ENCODE measurements around the gene PUM2.
"Not testable (repeated sequence)": the region's sequence is repeated elsewhere in the genome, so short reads cannot be mapped to it uniquely, and the experiment has no call there.

PUM2 gene

DNA sequence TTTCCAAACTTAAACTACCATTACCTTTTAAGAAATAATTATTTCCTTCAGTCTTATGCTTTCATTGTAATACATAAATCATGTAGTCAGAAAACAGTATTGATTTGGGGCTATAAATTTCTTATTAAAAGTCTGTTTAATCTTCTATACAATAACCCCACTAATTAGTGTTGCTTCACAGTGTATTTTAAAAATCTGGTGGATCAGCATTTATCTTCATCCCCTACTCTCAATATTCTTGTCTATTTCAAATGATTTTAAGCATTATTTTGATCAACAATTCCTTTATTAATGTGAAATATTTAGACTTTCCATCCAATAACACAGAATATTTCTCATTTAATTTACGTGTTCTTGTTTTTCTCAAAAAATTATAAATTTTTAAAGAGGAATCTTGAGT, 93.2 kb downstream of the PUM2 start:
- TF ChIP-seq SUZ12 (IDR thresholded peaks at IDR 0.05; ENCODE audit: extremely low read depth, insufficient read depth, insufficient read length) (no peak), ZNF274 (IDR thresholded peaks at IDR 0.05; ENCODE audit: low read depth, low read length) (no peak), YY1 (IDR thresholded peaks at IDR 0.05; ENCODE audit: insufficient read depth, insufficient read length) (no peak)
- Histone ChIP-seq H3K27me3 (ENCODE audit: insufficient read depth, insufficient read length) (no peaks in the 10 kb centered on the region), H3K9me3 (ENCODE audit: insufficient read depth, low read length) (no peaks in the 10 kb centered on the region), H3K4me3 (ENCODE audit: insufficient read length, low read depth) (no peak overlapping the region), H3K9ac (ENCODE audit: insufficient read length, low read depth) (no peak overlapping the region), H3K36me3 (ENCODE audit: insufficient read depth, insufficient read length, low read length) (peaks cover 67% of the 10 kb centered on the region), H3K4me1 (ENCODE audit: insufficient read depth, insufficient read length) (no peaks in the 10 kb centered on the region)
- DNase-seq (ENCODE audit: low read depth, low spot score) = no peak

DNA sequence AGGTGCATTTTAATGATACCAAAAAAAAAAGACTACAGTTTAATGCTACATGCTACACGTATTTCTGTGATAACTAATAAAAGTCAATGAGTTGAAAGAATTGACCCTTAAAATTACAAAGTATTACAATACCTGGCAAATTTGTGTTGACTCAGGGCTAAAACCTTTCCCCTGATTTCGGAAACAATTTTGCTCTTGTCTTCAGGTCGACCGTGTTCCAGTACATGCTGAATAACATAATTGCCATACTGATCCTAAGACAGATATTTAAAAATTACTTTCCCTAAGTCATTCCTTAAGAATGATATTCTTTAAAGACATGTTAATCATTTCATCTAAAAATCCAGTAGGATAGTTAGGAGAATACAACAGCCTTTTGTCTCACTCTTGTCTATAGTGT, 95.9 kb downstream of the PUM2 start:
- peaks cover 74% of the 10 kb centered on the region for H3K36me3 ChIP-seq (ENCODE audit: insufficient read depth, insufficient read length, low read length)
- H3K9me3 ChIP-seq (ENCODE audit: insufficient read depth, low read length) = no peaks in the 10 kb centered on the region
- H3K9ac ChIP-seq (ENCODE audit: insufficient read length, low read depth) = no peak overlapping the region
- no peak for DNase-seq (ENCODE audit: low read depth, low spot score)
- no peak for TF ChIP-seq ZNF274 (IDR thresholded peaks at IDR 0.05; ENCODE audit: low read depth, low read length)
- TF ChIP-seq SUZ12 (IDR thresholded peaks at IDR 0.05; ENCODE audit: extremely low read depth, insufficient read depth, insufficient read length) = no peak
- TF ChIP-seq YY1 (IDR thresholded peaks at IDR 0.05; ENCODE audit: insufficient read depth, insufficient read length) = no peak
- H3K4me3 ChIP-seq (ENCODE audit: insufficient read length, low read depth) = no peak overlapping the region
- no peaks in the 10 kb centered on the region for H3K27me3 ChIP-seq (ENCODE audit: insufficient read depth, insufficient read length)
- H3K4me1 ChIP-seq (ENCODE audit: insufficient read depth, insufficient read length) = no peaks in the 10 kb centered on the region

DNA sequence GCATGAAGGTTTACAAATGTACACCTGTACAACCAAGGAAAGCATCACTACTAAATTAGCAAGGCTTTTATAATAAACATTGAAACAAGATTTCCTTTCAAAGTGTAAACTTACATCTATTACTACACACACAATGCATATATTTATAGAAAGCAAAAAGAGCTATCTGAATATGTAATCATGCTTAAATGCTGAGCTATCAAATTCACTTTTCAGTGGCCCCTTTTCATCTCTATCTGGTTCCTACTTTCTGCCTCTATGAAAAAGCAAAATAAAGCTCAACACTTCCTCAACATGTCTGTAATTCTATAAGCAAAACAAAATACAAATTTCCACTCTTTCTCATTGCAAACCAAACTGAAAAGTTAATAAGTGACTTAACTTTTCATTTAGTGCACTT, 100.2 kb downstream of the PUM2 start:
- TF ChIP-seq YY1 (IDR thresholded peaks at IDR 0.05; ENCODE audit: insufficient read depth, insufficient read length) (no peak), ZNF274 (IDR thresholded peaks at IDR 0.05; ENCODE audit: low read depth, low read length) (no peak)
- Histone ChIP-seq H3K9ac (ENCODE audit: insufficient read length, low read depth) (no peak overlapping the region), H3K27me3 (ENCODE audit: insufficient read depth, insufficient read length) (no peaks in the 10 kb centered on the region), H3K36me3 (ENCODE audit: insufficient read depth, insufficient read length, low read length) (peaks cover 78% of the 10 kb centered on the region), H3K9me3 (ENCODE audit: insufficient read depth, low read length) (no peaks in the 10 kb centered on the region), H3K4me1 (ENCODE audit: insufficient read depth, insufficient read length) (no peaks in the 10 kb centered on the region), H3K4me3 (ENCODE audit: insufficient read length, low read depth) (no peak overlapping the region)
- DNase-seq (ENCODE audit: low read depth, low spot score) = no peak

DNA sequence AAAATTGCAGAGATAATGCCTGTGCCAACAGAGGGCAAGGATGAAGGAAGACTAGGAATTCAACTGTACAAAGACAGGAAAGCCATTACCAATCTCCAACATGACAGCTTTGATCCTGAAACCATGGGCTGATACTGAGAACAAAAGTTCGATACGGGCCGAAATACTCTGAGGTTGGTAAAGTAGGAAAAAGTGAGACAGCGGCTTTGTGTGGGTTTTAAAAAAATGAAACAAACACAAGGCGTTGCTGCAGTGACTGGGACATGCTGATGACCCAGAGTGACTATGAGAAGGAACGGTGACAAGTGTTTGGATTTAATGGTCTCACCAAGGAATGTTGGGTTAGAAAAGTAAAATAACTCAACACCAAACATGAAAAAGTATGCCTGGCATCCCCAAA, 101.5 kb downstream of the PUM2 start:
- Histone ChIP-seq H3K27me3 (ENCODE audit: insufficient read depth, insufficient read length) (no peaks in the 10 kb centered on the region), H3K9ac (ENCODE audit: insufficient read length, low read depth) (no peak overlapping the region), H3K36me3 (ENCODE audit: insufficient read depth, insufficient read length, low read length) (peaks cover 66% of the 10 kb centered on the region), H3K9me3 (ENCODE audit: insufficient read depth, low read length) (no peaks in the 10 kb centered on the region), H3K4me3 (ENCODE audit: insufficient read length, low read depth) (no peak overlapping the region), H3K4me1 (ENCODE audit: insufficient read depth, insufficient read length) (no peaks in the 10 kb centered on the region)
- TF ChIP-seq SUZ12 (IDR thresholded peaks at IDR 0.05; ENCODE audit: extremely low read depth, insufficient read depth, insufficient read length) (no peak), ZNF274 (IDR thresholded peaks at IDR 0.05; ENCODE audit: low read depth, low read length) (no peak), YY1 (IDR thresholded peaks at IDR 0.05; ENCODE audit: insufficient read depth, insufficient read length) (no peak)
- DNase-seq (ENCODE audit: low read depth, low spot score) = no peak

DNA sequence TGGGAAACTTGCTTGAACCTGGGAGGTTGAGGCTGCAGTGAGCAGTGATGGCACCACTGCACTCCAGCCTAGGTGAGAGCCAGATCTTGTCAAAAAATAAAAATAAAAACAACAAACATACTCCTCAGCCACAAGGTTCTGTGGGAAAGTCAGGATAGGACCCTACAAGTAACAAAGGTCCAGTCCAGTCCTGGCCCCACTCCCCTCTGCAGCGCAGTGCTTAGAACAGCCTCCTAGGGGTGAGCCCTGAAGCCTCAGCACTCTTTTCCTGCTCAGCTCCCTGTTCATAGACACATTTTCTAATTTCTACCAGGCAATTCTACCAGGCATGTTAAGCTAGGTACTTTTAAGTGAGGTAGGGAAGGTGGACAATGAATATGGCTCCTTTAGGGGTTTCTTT, 103.6 kb downstream of the PUM2 start:
- Histone ChIP-seq H3K9me3 (ENCODE audit: insufficient read depth, low read length) (no peaks in the 10 kb centered on the region), H3K4me1 (ENCODE audit: insufficient read depth, insufficient read length) (peaks cover under 1% of the 10 kb centered on the region), H3K4me3 (ENCODE audit: insufficient read length, low read depth) (no peak overlapping the region), H3K27me3 (ENCODE audit: insufficient read depth, insufficient read length) (no peaks in the 10 kb centered on the region), H3K36me3 (ENCODE audit: insufficient read depth, insufficient read length, low read length) (peaks cover 45% of the 10 kb centered on the region), H3K9ac (ENCODE audit: insufficient read length, low read depth) (no peak overlapping the region)
- no peak for DNase-seq (ENCODE audit: low read depth, low spot score)
- no peak for TF ChIP-seq SUZ12 (IDR thresholded peaks at IDR 0.05; ENCODE audit: extremely low read depth, insufficient read depth, insufficient read length)
- TF ChIP-seq ZNF274 (IDR thresholded peaks at IDR 0.05; ENCODE audit: low read depth, low read length) = no peak
- no peak for TF ChIP-seq YY1 (IDR thresholded peaks at IDR 0.05; ENCODE audit: insufficient read depth, insufficient read length)

DNA sequence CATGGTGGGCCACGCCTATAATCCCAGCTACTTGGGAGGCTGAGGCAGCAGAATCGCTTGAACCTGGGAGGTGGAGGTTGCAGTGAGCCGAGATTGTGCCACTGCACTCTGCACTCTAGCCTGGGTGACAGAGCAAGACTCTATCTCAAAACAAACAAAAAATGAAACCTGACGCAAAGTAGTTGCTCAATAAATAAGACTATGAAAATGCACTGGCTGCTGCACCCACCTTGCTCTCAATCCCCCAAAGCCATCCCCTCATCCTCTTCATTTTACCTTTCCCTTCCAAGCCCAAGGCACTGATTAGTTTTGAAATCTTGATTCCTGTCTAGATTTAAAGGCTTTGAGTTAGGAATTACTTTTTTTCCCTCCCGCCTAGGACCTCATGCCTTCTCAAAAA, 107.0 kb downstream of the PUM2 start:
- H3K4me3 ChIP-seq (ENCODE audit: insufficient read length, low read depth); DNase-seq (ENCODE audit: low read depth, low spot score); H3K9ac ChIP-seq (ENCODE audit: insufficient read length, low read depth); H3K4me1 ChIP-seq (ENCODE audit: insufficient read depth, insufficient read length); H3K27me3 ChIP-seq (ENCODE audit: insufficient read depth, insufficient read length); H3K9me3 ChIP-seq (ENCODE audit: insufficient read depth, low read length): not testable (repeated sequence)
- peaks cover 13% of the 10 kb centered on the region for H3K36me3 ChIP-seq (ENCODE audit: insufficient read depth, insufficient read length, low read length)

DNA sequence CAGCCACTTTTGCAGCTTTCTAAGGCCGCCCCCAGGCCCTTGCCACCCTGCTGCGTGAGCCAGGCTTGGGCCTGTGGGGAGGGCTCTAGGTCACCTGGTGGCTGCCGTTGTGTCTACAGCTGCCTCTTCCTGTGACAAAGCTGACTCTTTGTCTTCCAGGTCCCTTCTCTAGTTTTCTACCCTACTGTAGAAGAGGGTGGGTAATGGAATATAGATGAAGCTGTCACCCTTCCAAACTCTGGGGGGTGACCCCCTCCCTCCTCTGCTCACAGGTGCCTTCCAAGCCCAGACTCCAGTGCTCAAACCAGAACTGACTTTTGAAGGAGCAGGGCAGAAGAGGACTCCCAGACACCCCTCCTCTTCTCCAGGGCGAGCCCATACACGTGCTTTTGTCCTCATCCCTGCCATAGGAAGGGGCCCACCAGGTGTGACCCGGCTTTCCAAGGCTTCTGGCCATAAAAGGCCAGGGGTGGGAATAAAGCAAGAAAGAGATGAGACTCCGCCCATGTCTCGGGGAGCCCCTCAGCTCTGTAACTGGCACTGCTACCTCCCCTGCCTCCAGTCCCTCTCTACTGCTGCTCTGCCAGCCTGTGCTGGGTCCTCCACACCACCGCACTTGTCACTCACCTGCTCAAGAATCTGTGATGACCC, 107.8 kb downstream of the PUM2 start:
- Histone ChIP-seq H3K4me1 (ENCODE audit: insufficient read depth, insufficient read length) (peaks cover 3% of the 10 kb centered on the region), H3K9ac (ENCODE audit: insufficient read length, low read depth) (no peak overlapping the region), H3K27me3 (ENCODE audit: insufficient read depth, insufficient read length) (no peaks in the 10 kb centered on the region), H3K9me3 (ENCODE audit: insufficient read depth, low read length) (no peaks in the 10 kb centered on the region), H3K36me3 (ENCODE audit: insufficient read depth, insufficient read length, low read length) (peaks cover 13% of the 10 kb centered on the region), H3K4me3 (ENCODE audit: insufficient read length, low read depth) (no peak overlapping the region)
- TF ChIP-seq YY1 (IDR thresholded peaks at IDR 0.05; ENCODE audit: insufficient read depth, insufficient read length) (no peak), ZNF274 (IDR thresholded peaks at IDR 0.05; ENCODE audit: low read depth, low read length) (no peak), SUZ12 (IDR thresholded peaks at IDR 0.05; ENCODE audit: extremely low read depth, insufficient read depth, insufficient read length) (no peak)
- no peak for DNase-seq (ENCODE audit: low read depth, low spot score)
